Endothelial cell of umbilical vein (primary cell): ENCODE results near the gene SLC35F2. TPM values are rescaled to one million over a fixed set of nuclear protein-coding genes. Genes with fewer than 3 reads are reported as not detected.

Experiments used
- BruUV-seq: library from RNA; stranded (reverse); fragments of 400-500 nt; replicated peaks from 2 replicates; lab custom pipeline; 2021; lab: Mats Ljungman, UMichigan
- CTCF ChIA-PET: fragments of 300-600, 350-600 bp; sonication (Branson Sonifier 250); formaldehyde crosslinking; loops from one replicate; lab custom pipeline; 2021; ENCODE audit warnings: antibody characterized with exemption, inconsistent platforms; lab: Charles Lee
- POLR2A ChIA-PET: fragments of 300-600, 350-600 bp; sonication (Branson Sonifier 250); formaldehyde crosslinking; loops from one replicate; lab custom pipeline; 2021; ENCODE audit warnings: antibody characterized with exemption, inconsistent platforms; lab: Charles Lee
- DNase-seq: peaks from one replicate; pipeline ENCODE4 v3.0.0-alpha.2; 2011; ENCODE audit warnings: low read depth, low spot score
- FAIRE-seq: peaks from 2 replicates; lab custom pipeline; 2011; peaks lifted over from hg19 to GRCh38; lab: Jason Lieb, UNC
- H2AFZ ChIP-seq: 2 replicates; pipeline ENCODE4 v1.6.0; 2012; ENCODE audit warnings: low read depth, low read length, control low read depth, inconsistent platforms
- H3K27ac ChIP-seq: 2 replicates; pipeline ENCODE4 v1.5.1; 2011; ENCODE audit warnings: low read depth, mild to moderate bottlenecking, control low read depth, low read length, moderate library complexity; ENCODE audit not compliant: insufficient read depth
- H3K27me3 ChIP-seq, 2 experiments: 2 replicates each; pipeline versions ENCODE4 v1.6.0 to v1.6.1; 2011; ENCODE audit warnings: low read length in 2 of 2, mixed read lengths in 1 of 2; ENCODE audit not compliant: control insufficient read depth in 2 of 2, insufficient read depth in 2 of 2
- H3K36me3 ChIP-seq, 2 experiments: 2 replicates in 1 of 2; 3 replicates in 1 of 2; pipeline ENCODE4 v1.5.1; 2011; ENCODE audit warnings: low read length in 2 of 2, mild to moderate bottlenecking in 1 of 2, moderate library complexity in 1 of 2; ENCODE audit not compliant: control insufficient read depth in 2 of 2, insufficient read depth in 2 of 2; ENCODE audit errors: extremely low read depth in 1 of 2
- H3K4me1 ChIP-seq: 3 replicates; pipeline ENCODE4 v1.5.1; 2011; ENCODE audit warnings: mild to moderate bottlenecking, low read length; ENCODE audit not compliant: control insufficient read depth, insufficient read depth; ENCODE audit errors: extremely low read depth
- H3K4me2 ChIP-seq: 2 replicates; pipeline ENCODE4 v1.6.1; 2011; ENCODE audit warnings: low read length, control low read depth, mixed read lengths; ENCODE audit not compliant: insufficient read depth
- H3K4me3 ChIP-seq, 3 experiments: fragments of 200-600 bp in 1 of 3; sonication (generic), shearing (Covaris generic) in 1 of 3; replicated peaks in 1 of 3; 2 replicates each; pipeline ENCODE4 v1.5.1; 2011 to 2016; ENCODE audit warnings: control low read depth in 3 of 3, low read length in 3 of 3, mild to moderate bottlenecking in 2 of 3, inconsistent platforms in 1 of 3, low read depth in 1 of 3, moderate library complexity in 1 of 3; ENCODE audit not compliant: insufficient read depth in 1 of 3
- H3K79me2 ChIP-seq: 2 replicates; pipeline ENCODE4 v1.6.0; 2012; ENCODE audit warnings: low read length, inconsistent platforms; ENCODE audit not compliant: control insufficient read depth, insufficient read depth
- H3K9ac ChIP-seq: replicated peaks from 2 replicates; pipeline ENCODE3; 2011; ENCODE audit warnings: low read length, control low read depth; ENCODE audit not compliant: insufficient read depth; ENCODE audit errors: extremely low read depth
- H3K9me1 ChIP-seq: replicated peaks from 3 replicates; pipeline ENCODE4 v1.6.0; 2011; ENCODE audit warnings: mild to moderate bottlenecking, low read length; ENCODE audit not compliant: control insufficient read depth, insufficient read depth; ENCODE audit errors: extremely low read depth
- H3K9me3 ChIP-seq: replicated peaks from 2 replicates; pipeline ENCODE4 v1.5.1; 2012; ENCODE audit warnings: low read length, inconsistent platforms; ENCODE audit not compliant: control insufficient read depth, insufficient read depth
- H4K20me1 ChIP-seq: replicated peaks from 2 replicates; pipeline ENCODE3; 2011; ENCODE audit warnings: mild to moderate bottlenecking, low read length; ENCODE audit not compliant: control insufficient read depth, insufficient read depth; ENCODE audit errors: extremely low read depth
- CTCF ChIP-seq, 2 donors: IDR thresholded peaks; 1 replicate in 1 of 2; 2 replicates in 1 of 2; pipeline ENCODE4 v1.5.1; 2011; ENCODE audit warnings: low read length in 2 of 2, mild to moderate bottlenecking in 2 of 2, moderate library complexity in 2 of 2, control low read depth in 1 of 2, inconsistent platforms in 1 of 2, low read depth in 1 of 2; ENCODE audit not compliant: insufficient read depth in 1 of 2; ENCODE audit errors: extremely low read depth in 1 of 2
- EZH2 ChIP-seq: IDR thresholded peaks from 2 replicates; pipeline ENCODE4 v1.6.1; 2012; ENCODE audit warnings: borderline replicate concordance, low read depth, mild to moderate bottlenecking, moderate library complexity, low read length, inconsistent platforms; ENCODE audit not compliant: severe bottlenecking
- FOS ChIP-seq: IDR thresholded peaks from 2 replicates; pipeline ENCODE4 v1.6.1; 2011; ENCODE audit warnings: mild to moderate bottlenecking, low read length, moderate library complexity, borderline replicate concordance; ENCODE audit not compliant: insufficient read depth
- GATA2 ChIP-seq: IDR thresholded peaks from 2 replicates; pipeline ENCODE4 v1.7.0; 2011; ENCODE audit warnings: low read depth, mild to moderate bottlenecking, moderate library complexity, mixed read lengths, low read length; ENCODE audit not compliant: insufficient read length, insufficient read depth
- JUN ChIP-seq: IDR thresholded peaks from 2 replicates; pipeline ENCODE4 v1.6.1; 2011; ENCODE audit warnings: borderline replicate concordance, low read depth; ENCODE audit not compliant: insufficient read length, insufficient read depth
- MAX ChIP-seq: IDR thresholded peaks from 2 replicates; pipeline ENCODE4 v1.6.1; 2011; ENCODE audit not compliant: insufficient read depth, insufficient read length
- MYC ChIP-seq: IDR thresholded peaks from one replicate; pipeline ENCODE4 v1.6.1; 2011; ENCODE audit warnings: mild to moderate bottlenecking, low read depth, low read length
- POLR2A ChIP-seq: IDR thresholded peaks from 2 replicates; pipeline ENCODE4 v1.6.1; 2012; ENCODE audit warnings: low read depth, mild to moderate bottlenecking, control low read depth, low read length
- POLR2AphosphoS5 ChIP-seq: IDR thresholded peaks from 2 replicates; pipeline ENCODE4 v1.6.1; 2012; ENCODE audit warnings: low read depth, mild to moderate bottlenecking, control low read depth, low read length, moderate library complexity; ENCODE audit not compliant: insufficient read depth
- dilution Hi-C: fragments of 300-500 bp; cut with MboI; formaldehyde crosslinking; loops from one replicate; pipeline ENCODE4 v1.15.0; 2019; ENCODE audit warnings: low sequenced_read_pairs; ENCODE audit not compliant: extremely low pct_ligation_motif_present
- intact Hi-C: fragments of 100-400 bp; cut with micrococcal nuclease; formaldehyde crosslinking; loops from one replicate; pipeline ENCODE4 v1.10.0; 2022
- polyA plus RNA-seq, 4 experiments: library from polyadenylated mRNA; depleted of rRNA in 3 of 4; stranded (reverse) in 3 of 4; unstranded in 1 of 4; fragments of >200 nt; gene quantifications; 2 replicates each; pipeline versions ENCODE4 v1.2.1 to v1.2.3, GENCODE V29; 2011 to 2012; ENCODE audit warnings: missing spikeins in 1 of 4
- total RNA-seq: library from RNA; stranded (reverse); gene quantifications from 2 replicates; pipeline ENCODE4 v1.2.3, GENCODE V29; 2021

Gene SLC35F2
- total and polyA plus RNA-seq, 2 donors (not counting 3 experiments of a cell fraction or from before 2014, with no cell fraction given), result 41.0 to 59.7 TPM

GRCh38 chr11:107824668-107825369, 33.8 kb downstream of the SLC35F2 start:
- Histone ChIP-seq H3K36me3 (no peaks in the 10 kb centered on the region), H3K79me2 (peaks cover 90% of the 10 kb centered on the region), H3K27ac (no peak overlapping the region), H3K9me1 (no peaks in the 10 kb centered on the region), H3K4me2 (no peak overlapping the region), H3K9ac (no peak overlapping the region), H4K20me1 (no peaks in the 10 kb centered on the region), H3K4me3 (no peak overlapping the region), H2AFZ (no peak overlapping the region), H3K9me3 (no peaks in the 10 kb centered on the region), H3K27me3 (no peaks in the 10 kb centered on the region), H3K4me1 (peaks cover 48% of the 10 kb centered on the region)
- FAIRE-seq (no peak), DNase-seq (no peak)
- TF ChIP-seq CTCF (IDR thresholded peaks at IDR 0.05; ENCODE audit: extremely low read depth in 1 of 2, insufficient read depth in 1 of 2, low read depth in 1 of 2, low read length in 2 of 2) (no peak), EZH2 (no peak), GATA2 (no peak), MYC (no peak), FOS (no peak), POLR2AphosphoS5 (no peak), JUN (no peak), MAX (no peak), POLR2A (no peak)
- dilution Hi-C loops, result no loop called here
- CTCF ChIA-PET, result interaction anchor here (1.6 kb wide), 1 partner anchor 11 kb away, joined by 5 read pairs; no protein-coding TSS in a partner anchor
- intact Hi-C loops, result no loop called here
- POLR2A ChIA-PET, result interaction anchor here (0.6 kb wide), 1 partner anchor 37 kb away, joined by 6 read pairs; no protein-coding TSS in a partner anchor
- BruUV-seq, result no TSS peak
